Stomach (tissue), 9 donors: ENCODE data around the gene ANKRD33. TPM values are rescaled to one million over a fixed set of nuclear protein-coding genes. Genes with fewer than 3 reads are reported as not detected.

ENCODE experiments used
- DNase-seq, 2 donors: peaks; one replicate each; pipeline versions ENCODE4 v3.0.0 to v3.0.0-alpha.2; 2013 to 2019
- H3K27ac ChIP-seq, 5 donors: fragments of 200-600 bp in 4 of 5; sonication (generic) in 4 of 5; one replicate each; pipeline ENCODE4 v1.5.1; 2013 to 2019; ENCODE audit warnings: mild to moderate bottlenecking in 1 of 5, moderate library complexity in 1 of 5
- H3K27me3 ChIP-seq, 3 donors: fragments of 200-600 bp; sonication (generic); one replicate each; pipeline ENCODE4 v1.5.1; 2017 to 2019; ENCODE audit warnings: mixed run types in 1 of 3
- H3K36me3 ChIP-seq, 4 donors: fragments of 200-600 bp; sonication (generic); 1 replicate in 3 of 4; 2 replicates in 1 of 4; pipeline ENCODE4 v1.5.1; 2016 to 2019
- H3K4me1 ChIP-seq, 4 donors: fragments of 200-600 bp; sonication (generic); one replicate each; pipeline ENCODE4 v1.5.1; 2016 to 2019
- H3K4me3 ChIP-seq, 4 donors: fragments of 200-600 bp; sonication (generic) in 3 of 4; one replicate each; pipeline ENCODE4 v1.5.1; 2016 to 2019; ENCODE audit warnings: mild to moderate bottlenecking in 1 of 4
- H3K9me3 ChIP-seq, 4 donors: fragments of 200-600 bp; sonication (generic); one replicate each; pipeline ENCODE4 v1.5.1; 2016 to 2019
- CTCF ChIP-seq, 7 experiments: fragments of 450-650 bp in 4 of 7; fragments of 200-600 bp in 3 of 7; sonication (generic) in 3 of 7; IDR thresholded peaks; one replicate each; pipeline ENCODE4 v1.5.1; 2016 to 2019; ENCODE audit warnings: antibody characterized with exemption in 7 of 7, control low read depth in 2 of 7, mild to moderate bottlenecking in 1 of 7
- EP300 ChIP-seq: sonication (generic); formaldehyde crosslinking; IDR thresholded peaks from one replicate; pipeline ENCODE4 v1.6.1; 2017; ENCODE audit warnings: antibody characterized with exemption
- POLR2A ChIP-seq, 4 donors: fragments of 450-650 bp; IDR thresholded peaks; one replicate each; pipeline ENCODE4 v1.6.1; 2016; ENCODE audit warnings: antibody characterized with exemption in 4 of 4, control low read depth in 2 of 4, mild to moderate bottlenecking in 1 of 4, moderate library complexity in 1 of 4
- POLR2AphosphoS5 ChIP-seq, 3 donors: sonication (generic); formaldehyde crosslinking; IDR thresholded peaks; one replicate each; pipeline ENCODE4 v1.6.1; 2016; ENCODE audit warnings: antibody characterized with exemption in 3 of 3
- WGBS, 5 donors: extraction: QIAGEN DNeasy Blood & Tissue Kit in 3 of 5; methylation state at CpG; one replicate each; pipeline versions ENCODE4 v1.1.5 to v1.1.7; 2013 to 2018; 5-methylcytosine and 5-hydroxymethylcytosine counted together
- intact Hi-C: fragments of 100-400 bp; cut with DNase I; formaldehyde crosslinking; loops from one replicate; pipeline ENCODE4 v1.15.1; 2023; ENCODE audit warnings: low total_unique reads
- polyA plus RNA-seq, 3 donors: library from polyadenylated mRNA; stranded (reverse); fragments of 200-250 nt; gene quantifications; one replicate each; pipeline ENCODE4 v1.2.3, GENCODE V29; 2013
- total RNA-seq, 5 donors: library from RNA; depleted of rRNA; stranded (reverse); fragments of >200 nt; gene quantifications; one replicate each; pipeline versions ENCODE4 v1.1.0 to v1.2.3, GENCODE V29; 2014 to 2016
- donor health status: healthy with polysubstance abuse.
- donor health status: Bipolar disorder and iron deficiency.
- donor health status: healthy.

ANKRD33 gene
- total and polyA plus RNA-seq, 8 donors: not detected

GRCh38 chr12:51866324-51866723 lies 21.6 kb upstream of the ANKRD33 start:
- 90 to 96% (median 95%) methylated on average over 4 of the region's 4 CpGs for WGBS, 5 donors
- intact Hi-C loops: no loop called here

GRCh38 chr12:51866762-51867161 lies 21.1 kb upstream of the ANKRD33 start:
- intact Hi-C loops: no loop called here
- Histone ChIP-seq H3K4me3 (no peak overlapping the region), H3K4me1 (peaks cover 23 to 35% (median 30%) of the 10 kb centered on the region in 4 donors), H3K36me3 (no peaks in the 10 kb centered on the region), H3K27ac (no peak overlapping the region), H3K27me3 (peaks cover 0 to 89% (median 48%) of the 10 kb centered on the region in 3 donors), H3K9me3 (no peaks in the 10 kb centered on the region)
- peak in 1 of 2 donors; percentile 4 for DNase-seq
- WGBS, 5 donors: 86 to 91% (median 89%) methylated on average over 8 of the region's 8 CpGs
- TF ChIP-seq EP300: no peak
- no peak for TF ChIP-seq POLR2A (IDR thresholded peaks at IDR 0.05)
- no peak for TF ChIP-seq POLR2AphosphoS5 (IDR thresholded peaks at IDR 0.05)
- no peak for TF ChIP-seq CTCF (IDR thresholded peaks at IDR 0.05)

More at GRCh38 chr12:51866324-51866723, 21.6 kb upstream of the ANKRD33 start:
- DNase-seq: no peak
- no peaks in the 10 kb centered on the region for H3K9me3 ChIP-seq
- H3K27me3 ChIP-seq: peaks cover 0 to 89% (median 48%) of the 10 kb centered on the region in 3 donors
- peaks cover 23 to 35% (median 30%) of the 10 kb centered on the region in 4 donors for H3K4me1 ChIP-seq
- no peak overlapping the region for H3K4me3 ChIP-seq
- no peaks in the 10 kb centered on the region for H3K36me3 ChIP-seq
- no peak for TF ChIP-seq EP300
- TF ChIP-seq POLR2AphosphoS5 (IDR thresholded peaks at IDR 0.05): no peak
- no peak for TF ChIP-seq CTCF (IDR thresholded peaks at IDR 0.05)
- TF ChIP-seq POLR2A (IDR thresholded peaks at IDR 0.05): no peak
- H3K27ac ChIP-seq: no peak overlapping the region

- Histone ChIP-seq H3K27me3 (peaks cover 0 to 89% (median 48%) of the 10 kb centered on the region in 3 donors), H3K9me3 (no peaks in the 10 kb centered on the region), H3K36me3 (no peaks in the 10 kb centered on the region), H3K4me1 (peaks cover 23 to 35% (median 30%) of the 10 kb centered on the region in 4 donors), H3K27ac (no peak overlapping the region), H3K4me3 (no peak overlapping the region)
- no peak for DNase-seq
- intact Hi-C loops: no loop called here
- TF ChIP-seq POLR2AphosphoS5 (IDR thresholded peaks at IDR 0.05): no peak
- TF ChIP-seq POLR2A (IDR thresholded peaks at IDR 0.05): no peak
- no peak for TF ChIP-seq EP300
- no peak for TF ChIP-seq CTCF (IDR thresholded peaks at IDR 0.05)
Observed at GRCh38 chr12:51867371-51867770, 20.5 kb upstream of the ANKRD33 start.

GRCh38 chr12:51867796-51868428 lies 20.0 kb upstream of the ANKRD33 start:
- Histone ChIP-seq H3K27ac (no peak overlapping the region), H3K36me3 (no peaks in the 10 kb centered on the region), H3K4me3 (no peak overlapping the region), H3K9me3 (no peaks in the 10 kb centered on the region), H3K4me1 (peaks cover 23 to 35% (median 30%) of the 10 kb centered on the region in 4 donors), H3K27me3 (peaks cover 0 to 87% (median 48%) of the 10 kb centered on the region in 3 donors)
- no peak for DNase-seq
- TF ChIP-seq CTCF (IDR thresholded peaks at IDR 0.05) (no peak), EP300 (no peak), POLR2AphosphoS5 (IDR thresholded peaks at IDR 0.05) (no peak), POLR2A (IDR thresholded peaks at IDR 0.05) (no peak)
- WGBS, 5 donors: 93 to 97% (median 94%) methylated on average over 11 to 12 of the region's 12 CpGs
- intact Hi-C loops: no loop called here
